Measurements from ENCODE around the gene PHF12. TPM values are rescaled to one million over a fixed set of nuclear protein-coding genes. Genes with fewer than 3 reads are reported as not detected.

PHF12 gene
- total RNA-seq, 1 experiment from 2014 or later, result 79.1 TPM

DNA sequence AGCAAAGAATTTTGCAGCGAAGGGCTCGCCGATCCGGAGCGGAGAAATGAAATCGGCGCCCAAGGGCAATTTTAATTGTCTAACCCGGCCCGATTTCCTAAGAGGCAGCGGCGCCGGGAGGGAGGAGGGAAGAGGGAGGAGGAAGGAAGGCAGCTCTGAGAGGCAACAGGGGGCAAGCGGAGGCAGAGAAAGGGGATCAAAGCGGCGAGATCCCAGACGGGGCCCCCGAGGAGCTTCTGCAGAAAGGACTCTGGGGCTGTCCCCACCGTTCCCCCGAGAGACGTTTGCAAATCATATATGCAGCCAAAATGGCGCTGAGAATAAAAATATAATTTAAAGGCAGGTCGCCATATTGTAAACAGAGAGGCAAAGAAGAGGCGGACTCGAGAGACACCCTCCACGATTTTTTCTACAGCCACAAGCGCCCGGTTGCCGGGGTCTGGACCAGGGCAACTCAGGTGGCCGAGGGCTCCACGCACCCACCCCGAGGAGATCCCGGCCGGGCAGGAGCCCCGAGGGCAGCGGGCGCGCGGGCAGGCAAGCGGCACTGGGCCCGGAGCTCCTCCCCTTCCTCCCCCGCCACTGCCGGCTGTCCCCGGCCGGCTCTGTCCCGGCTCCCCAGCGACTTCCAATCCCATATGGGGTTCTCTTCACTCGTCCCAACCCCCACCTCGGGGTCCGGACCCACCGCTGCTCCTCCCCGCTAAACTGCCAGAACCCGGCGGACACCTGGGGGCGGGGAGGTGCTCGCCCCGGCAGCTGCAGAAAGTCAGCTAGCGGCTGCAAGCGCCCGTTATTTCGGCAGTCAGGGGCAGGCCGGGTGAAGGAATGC lies 1.9 kb downstream of the PHF12 start:
- Histone ChIP-seq H3K36me3 (ENCODE audit: control insufficient read depth, insufficient read depth, low read length) (peaks cover 2% of the 10 kb centered on the region; the same call in 1 of the 2 replicates), H3K27ac (ENCODE audit: low read length) (peak overlapping the region; percentile 93), H3K4me1 (ENCODE audit: control insufficient read depth, insufficient read depth, low read length) (peaks cover 44% of the 10 kb centered on the region), H3K27me3 (ENCODE audit: control insufficient read depth, insufficient read depth, low read length) (no peaks in the 10 kb centered on the region), H3K9me3 (ENCODE audit: control insufficient read depth, insufficient read depth, low read depth, low read length) (no peaks in the 10 kb centered on the region), H3K4me3 (ENCODE audit: low read depth in 2 of 2, low read length in 2 of 2) (peak overlapping the region; percentile 80 to 86)
- CTCF ChIA-PET, result interaction anchor here (0.6 to 1.0 kb wide), 4 partner anchors 37 to 1852 kb away, joined by 3 to 9 read pairs (median 6); no protein-coding TSS in a partner anchor
- DNase-seq (ENCODE audit: low read depth, low spot score) (no peak), ATAC-seq (peak; percentile 19; the same call in 1 of the 2 replicates)
- intact Hi-C loops (cut with micrococcal nuclease; ENCODE audit: unreplicated experiment) (loop anchor here (5.0 kb wide), 1 partner anchor 222 kb away; the partner anchor contains the start of genes NEK8 and TLCD1), in situ Hi-C loops (cut with HindIII; ENCODE audit: low pct_unique_long_range_greater_than_20kb, low sequenced_read_pairs) (no loop called here)
- TF ChIP-seq SIN3A (IDR thresholded peaks at IDR 0.05; ENCODE audit: borderline replicate concordance, insufficient read depth, low read depth, low read length), result peak; percentile 80
- TF ChIP-seq, protein P1, sequence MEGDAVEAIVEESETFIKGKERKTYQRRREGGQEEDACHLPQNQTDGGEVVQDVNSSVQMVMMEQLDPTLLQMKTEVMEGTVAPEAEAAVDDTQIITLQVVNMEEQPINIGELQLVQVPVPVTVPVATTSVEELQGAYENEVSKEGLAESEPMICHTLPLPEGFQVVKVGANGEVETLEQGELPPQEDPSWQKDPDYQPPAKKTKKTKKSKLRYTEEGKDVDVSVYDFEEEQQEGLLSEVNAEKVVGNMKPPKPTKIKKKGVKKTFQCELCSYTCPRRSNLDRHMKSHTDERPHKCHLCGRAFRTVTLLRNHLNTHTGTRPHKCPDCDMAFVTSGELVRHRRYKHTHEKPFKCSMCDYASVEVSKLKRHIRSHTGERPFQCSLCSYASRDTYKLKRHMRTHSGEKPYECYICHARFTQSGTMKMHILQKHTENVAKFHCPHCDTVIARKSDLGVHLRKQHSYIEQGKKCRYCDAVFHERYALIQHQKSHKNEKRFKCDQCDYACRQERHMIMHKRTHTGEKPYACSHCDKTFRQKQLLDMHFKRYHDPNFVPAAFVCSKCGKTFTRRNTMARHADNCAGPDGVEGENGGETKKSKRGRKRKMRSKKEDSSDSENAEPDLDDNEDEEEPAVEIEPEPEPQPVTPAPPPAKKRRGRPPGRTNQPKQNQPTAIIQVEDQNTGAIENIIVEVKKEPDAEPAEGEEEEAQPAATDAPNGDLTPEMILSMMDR (IDR thresholded peaks at IDR 0.05), result no peak
- TF ChIP-seq POLR2AphosphoS5 (IDR thresholded peaks at IDR 0.05; ENCODE audit: low read depth, low read length), result peak; percentile 48
- TF ChIP-seq TCF7L2 (IDR thresholded peaks at IDR 0.05; ENCODE audit: low read depth, low read length), result peak; percentile 75
- POLR2A ChIA-PET, result interaction anchor here (0.6 to 0.7 kb wide), 2 partner anchors 11 to 95 kb away, joined by 4 to 5 read pairs; no protein-coding TSS in a partner anchor
- no TSS peak for BruUV-seq (replicated peaks)

DNA sequence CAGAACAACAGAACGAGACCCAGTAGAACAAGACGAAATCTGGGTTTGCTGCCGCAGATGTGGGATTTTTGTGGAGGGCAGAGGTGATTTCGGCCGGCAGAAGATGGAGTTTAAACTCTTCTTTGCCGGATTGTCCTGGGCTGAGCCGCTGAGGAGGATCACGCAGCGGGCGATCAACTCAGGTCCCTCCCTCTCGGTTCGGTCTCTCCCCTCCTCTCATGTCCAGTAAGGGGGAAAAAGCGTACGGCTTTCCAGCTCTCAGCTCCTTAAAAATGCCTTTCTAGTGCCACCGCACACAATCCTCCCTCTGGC lies 2.5 kb downstream of the PHF12 start:
- H3K4me3 ChIP-seq (ENCODE audit: low read depth in 2 of 2, low read length in 2 of 2), result peak overlapping the region; percentile 80 to 86
- peak overlapping the region; percentile 93 for H3K27ac ChIP-seq (ENCODE audit: low read length)
- in situ Hi-C loops (cut with HindIII; ENCODE audit: low pct_unique_long_range_greater_than_20kb, low sequenced_read_pairs), result no loop called here
- peaks cover 47% of the 10 kb centered on the region for H3K4me1 ChIP-seq (ENCODE audit: control insufficient read depth, insufficient read depth, low read length)
- H3K27me3 ChIP-seq (ENCODE audit: control insufficient read depth, insufficient read depth, low read length), result no peaks in the 10 kb centered on the region
- CTCF ChIA-PET, result interaction anchor here (0.6 to 1.0 kb wide), 3 partner anchors 38 to 1852 kb away, joined by 3 to 9 read pairs (median 9); no protein-coding TSS in a partner anchor
- H3K36me3 ChIP-seq (ENCODE audit: control insufficient read depth, insufficient read depth, low read length), result peaks cover 8% of the 10 kb centered on the region
- ATAC-seq (no peak), DNase-seq (ENCODE audit: low read depth, low spot score) (no peak)
- intact Hi-C loops (cut with micrococcal nuclease; ENCODE audit: unreplicated experiment), result no loop called here
- BruUV-seq (replicated peaks), result no TSS peak
- POLR2A ChIA-PET, result interaction anchor here (0.7 kb wide), 1 partner anchor 11 kb away, joined by 5 read pairs; no protein-coding TSS in a partner anchor
- TF ChIP-seq POLR2AphosphoS5 (IDR thresholded peaks at IDR 0.05; ENCODE audit: low read depth, low read length), result no peak
- TF ChIP-seq SIN3A (IDR thresholded peaks at IDR 0.05; ENCODE audit: borderline replicate concordance, insufficient read depth, low read depth, low read length), result no peak
- TF ChIP-seq TCF7L2 (IDR thresholded peaks at IDR 0.05; ENCODE audit: low read depth, low read length), result no peak
- TF ChIP-seq, protein P1 (IDR thresholded peaks at IDR 0.05), result no peak
- TF ChIP-seq, protein P2, sequence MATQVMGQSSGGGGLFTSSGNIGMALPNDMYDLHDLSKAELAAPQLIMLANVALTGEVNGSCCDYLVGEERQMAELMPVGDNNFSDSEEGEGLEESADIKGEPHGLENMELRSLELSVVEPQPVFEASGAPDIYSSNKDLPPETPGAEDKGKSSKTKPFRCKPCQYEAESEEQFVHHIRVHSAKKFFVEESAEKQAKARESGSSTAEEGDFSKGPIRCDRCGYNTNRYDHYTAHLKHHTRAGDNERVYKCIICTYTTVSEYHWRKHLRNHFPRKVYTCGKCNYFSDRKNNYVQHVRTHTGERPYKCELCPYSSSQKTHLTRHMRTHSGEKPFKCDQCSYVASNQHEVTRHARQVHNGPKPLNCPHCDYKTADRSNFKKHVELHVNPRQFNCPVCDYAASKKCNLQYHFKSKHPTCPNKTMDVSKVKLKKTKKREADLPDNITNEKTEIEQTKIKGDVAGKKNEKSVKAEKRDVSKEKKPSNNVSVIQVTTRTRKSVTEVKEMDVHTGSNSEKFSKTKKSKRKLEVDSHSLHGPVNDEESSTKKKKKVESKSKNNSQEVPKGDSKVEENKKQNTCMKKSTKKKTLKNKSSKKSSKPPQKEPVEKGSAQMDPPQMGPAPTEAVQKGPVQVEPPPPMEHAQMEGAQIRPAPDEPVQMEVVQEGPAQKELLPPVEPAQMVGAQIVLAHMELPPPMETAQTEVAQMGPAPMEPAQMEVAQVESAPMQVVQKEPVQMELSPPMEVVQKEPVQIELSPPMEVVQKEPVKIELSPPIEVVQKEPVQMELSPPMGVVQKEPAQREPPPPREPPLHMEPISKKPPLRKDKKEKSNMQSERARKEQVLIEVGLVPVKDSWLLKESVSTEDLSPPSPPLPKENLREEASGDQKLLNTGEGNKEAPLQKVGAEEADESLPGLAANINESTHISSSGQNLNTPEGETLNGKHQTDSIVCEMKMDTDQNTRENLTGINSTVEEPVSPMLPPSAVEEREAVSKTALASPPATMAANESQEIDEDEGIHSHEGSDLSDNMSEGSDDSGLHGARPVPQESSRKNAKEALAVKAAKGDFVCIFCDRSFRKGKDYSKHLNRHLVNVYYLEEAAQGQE (IDR thresholded peaks at IDR 0.05; ENCODE audit: insufficient read depth in 1 of 2, low read depth in 2 of 2, low read length in 1 of 2), result no peak
- H3K9me3 ChIP-seq (ENCODE audit: control insufficient read depth, insufficient read depth, low read depth, low read length), result no peaks in the 10 kb centered on the region
